HG02798 (cell line): ENCODE data around the gene CNGA3.

Experiments used
- ATAC-seq: cut with Tn5 transposase; IDR thresholded peaks from one replicate; pipeline ENCODE4 v1.9.1; 2021; ENCODE audit warnings: mild to moderate bottlenecking; ENCODE audit not compliant: unreplicated experiment, poor library complexity

Gene CNGA3

GRCh38 chr2:98324181-98324580 lies 22.1 kb upstream of the CNGA3 start:
- ATAC-seq: no peak

GRCh38 chr2:98327776-98328175 lies 18.5 kb upstream of the CNGA3 start:
- ATAC-seq: no peak

- no peak for ATAC-seq
These were observed 16.7 kb upstream of the CNGA3 start for GRCh38 chr2:98329549-98329948.

- ATAC-seq: no peak
These were observed 13.3 kb upstream of the CNGA3 start for GRCh38 chr2:98332989-98333388.

- no peak for ATAC-seq
These were observed 12.3 kb upstream of the CNGA3 start for GRCh38 chr2:98333922-98334321.

- ATAC-seq: no peak
These were observed 11.7 kb upstream of the CNGA3 start for GRCh38 chr2:98334439-98335078.

GRCh38 chr2:98335271-98335670 lies 11.0 kb upstream of the CNGA3 start:
- no peak for ATAC-seq

- no peak for ATAC-seq
These were observed 5.0 kb upstream of the CNGA3 start for GRCh38 chr2:98341241-98341640.

GRCh38 chr2:98343285-98343684 lies 3.0 kb upstream of the CNGA3 start:
- ATAC-seq: no peak

GRCh38 chr2:98347298-98348065 lies 1.2 kb downstream of the CNGA3 start:
- no peak for ATAC-seq

- no peak for ATAC-seq
These were observed 1.9 kb downstream of the CNGA3 start for GRCh38 chr2:98348066-98348561.

- no peak for ATAC-seq
These were observed 4.2 kb downstream of the CNGA3 start for GRCh38 chr2:98350411-98350810.

GRCh38 chr2:98355881-98356280 lies 9.6 kb downstream of the CNGA3 start:
- no peak for ATAC-seq

GRCh38 chr2:98356729-98357128 lies 10.5 kb downstream of the CNGA3 start:
- ATAC-seq: no peak

- ATAC-seq: no peak
These were observed 11.6 kb downstream of the CNGA3 start for GRCh38 chr2:98357849-98358248.

- ATAC-seq: no peak
These were observed 13.7 kb downstream of the CNGA3 start for GRCh38 chr2:98359986-98360385.

- ATAC-seq: no peak
These were observed 21.5 kb downstream of the CNGA3 start for GRCh38 chr2:98367721-98368120.

GRCh38 chr2:98369710-98370239 lies 23.5 kb downstream of the CNGA3 start:
- no peak for ATAC-seq

GRCh38 chr2:98372121-98372520 lies 25.9 kb downstream of the CNGA3 start:
- ATAC-seq: no peak

- no peak for ATAC-seq
These were observed 26.3 kb downstream of the CNGA3 start for GRCh38 chr2:98372579-98372978.

- no peak for ATAC-seq
These were observed 28.0 kb downstream of the CNGA3 start for GRCh38 chr2:98374286-98374685.
